ENCODE measurements around the gene ALOXE3. TPM values are rescaled to one million over a fixed set of nuclear protein-coding genes. Genes with fewer than 3 reads are reported as not detected.

The ALOXE3 gene
- not detected for total RNA-seq
- polyA plus RNA-seq (ENCODE audit: insufficient read depth, low read depth, low replicate concordance): not detected
- long read RNA-seq, donor 1: 0 reads
- long read RNA-seq, donor 2: 0 reads
- long read RNA-seq, donor 3: 0 reads
- long read RNA-seq, donor 4: 0 reads
- long read RNA-seq, donor 5: 0 reads
- long read RNA-seq, donor 6: 0 reads
- long read RNA-seq, donor 7: 0 reads
- long read RNA-seq, donor 8: 0 reads
- long read RNA-seq, donor 9: 0 reads
- long read RNA-seq, donor 10: 0 reads

DNA sequence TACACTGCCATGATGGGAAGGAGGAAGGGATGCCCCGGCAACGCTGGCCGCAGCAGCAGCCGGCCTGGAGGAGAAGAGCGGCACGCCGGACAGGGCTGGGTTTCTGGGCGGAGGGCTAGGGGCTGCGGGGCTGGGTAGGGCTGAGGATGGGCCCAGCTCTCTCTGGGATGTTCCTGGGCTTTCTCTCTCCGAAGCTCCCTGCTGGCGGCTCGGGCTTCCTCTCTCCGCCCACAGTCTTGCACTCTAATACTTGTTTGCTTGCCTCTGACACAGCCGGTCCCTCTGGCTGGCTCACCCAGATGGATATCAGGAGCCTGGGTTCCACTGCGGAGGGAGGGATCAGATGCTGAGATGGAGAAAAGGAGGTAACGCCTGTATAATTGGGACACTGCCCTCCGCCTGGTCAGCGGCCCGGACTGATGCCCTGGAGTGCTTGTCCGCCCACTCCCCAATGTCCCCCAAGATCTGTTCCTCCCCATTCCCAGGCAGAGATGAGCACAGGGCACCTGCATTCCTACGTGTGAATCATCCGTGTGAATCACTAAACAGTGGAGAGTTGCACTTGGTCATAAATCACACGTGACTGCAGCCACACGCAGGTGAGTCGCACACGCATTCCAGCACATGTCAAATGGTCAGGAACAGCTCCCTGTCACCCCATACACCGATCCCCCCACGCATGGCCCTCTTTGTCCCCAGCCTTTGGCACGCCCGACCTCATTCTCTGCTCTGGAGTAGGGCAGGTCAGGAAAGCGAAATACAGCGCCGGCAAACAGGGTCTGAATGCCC is at the start of gene ALOXE3:
Gene ALOXE3, minus strand, starts transcription at position 535 of the 789 bp plus-strand sequence. Its CDS starts 524 bp downstream, at position 11.
- H3K4me1 ChIP-seq (ENCODE audit: control insufficient read depth in 2 of 3, insufficient read depth in 2 of 3, low read depth in 1 of 3, low read length in 3 of 3): peaks cover 0 to 28% (median 13%) of the 10 kb centered on the region in 3 donors
- H3K9me3 ChIP-seq (ENCODE audit: control insufficient read depth in 2 of 3, insufficient read depth in 1 of 3, low read length in 3 of 3): no peaks in the 10 kb centered on the region
- TF ChIP-seq, protein P1, sequence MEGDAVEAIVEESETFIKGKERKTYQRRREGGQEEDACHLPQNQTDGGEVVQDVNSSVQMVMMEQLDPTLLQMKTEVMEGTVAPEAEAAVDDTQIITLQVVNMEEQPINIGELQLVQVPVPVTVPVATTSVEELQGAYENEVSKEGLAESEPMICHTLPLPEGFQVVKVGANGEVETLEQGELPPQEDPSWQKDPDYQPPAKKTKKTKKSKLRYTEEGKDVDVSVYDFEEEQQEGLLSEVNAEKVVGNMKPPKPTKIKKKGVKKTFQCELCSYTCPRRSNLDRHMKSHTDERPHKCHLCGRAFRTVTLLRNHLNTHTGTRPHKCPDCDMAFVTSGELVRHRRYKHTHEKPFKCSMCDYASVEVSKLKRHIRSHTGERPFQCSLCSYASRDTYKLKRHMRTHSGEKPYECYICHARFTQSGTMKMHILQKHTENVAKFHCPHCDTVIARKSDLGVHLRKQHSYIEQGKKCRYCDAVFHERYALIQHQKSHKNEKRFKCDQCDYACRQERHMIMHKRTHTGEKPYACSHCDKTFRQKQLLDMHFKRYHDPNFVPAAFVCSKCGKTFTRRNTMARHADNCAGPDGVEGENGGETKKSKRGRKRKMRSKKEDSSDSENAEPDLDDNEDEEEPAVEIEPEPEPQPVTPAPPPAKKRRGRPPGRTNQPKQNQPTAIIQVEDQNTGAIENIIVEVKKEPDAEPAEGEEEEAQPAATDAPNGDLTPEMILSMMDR (IDR thresholded peaks at IDR 0.05; ENCODE audit: borderline replicate concordance, extremely low read depth, insufficient read depth): no peak
- peak in 3 of 5 donors; percentile 29 to 85 (median 70) for DNase-seq
- no peak for FAIRE-seq
- intact Hi-C loops (cut with DNase I): no loop called here
- H3K27ac ChIP-seq (ENCODE audit: low read depth in 2 of 2, low read length in 2 of 2): peak within 1 kb of the TSS; percentile 8 to 71
- peak within 1 kb of the TSS; percentile 74 to 80 (median 75) for H3K4me3 ChIP-seq (ENCODE audit: low read length in 3 of 3)
- peak within 1 kb of the TSS; percentile 50 to 56 (median 54) for H3K9ac ChIP-seq (ENCODE audit: low read length in 3 of 3)
- H3K36me3 ChIP-seq (ENCODE audit: control insufficient read depth in 2 of 3, insufficient read depth in 3 of 3, low read length in 3 of 3): no peaks in the 10 kb centered on the region
- peaks cover 24% of the 10 kb centered on the region for H3K27me3 ChIP-seq (ENCODE audit: control insufficient read depth, insufficient read depth, low read length)

DNA sequence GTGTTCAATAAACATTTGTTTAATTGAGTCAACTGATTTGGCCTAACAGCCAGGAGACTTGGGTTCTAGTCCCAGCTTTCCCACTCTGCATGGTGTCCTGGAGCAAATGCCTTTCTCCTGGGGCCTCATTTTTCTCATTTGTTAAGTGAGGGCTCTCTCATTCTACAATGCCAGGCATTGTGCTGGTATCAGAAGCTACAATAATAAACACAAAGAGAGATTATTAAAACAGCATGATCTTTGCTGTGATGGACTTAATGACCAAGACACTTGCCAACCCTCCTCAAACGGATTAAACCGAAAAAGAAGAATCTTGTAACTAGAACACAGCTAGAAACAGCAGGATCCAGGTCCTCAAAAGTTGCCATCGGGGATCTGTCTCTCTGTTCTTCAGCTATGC is 49.2 kb upstream of the ALOXE3 start:
- intact Hi-C loops (cut with DNase I): no loop called here
- TF ChIP-seq, protein P1 (IDR thresholded peaks at IDR 0.05; ENCODE audit: borderline replicate concordance, extremely low read depth, insufficient read depth): no peak
- Histone ChIP-seq H3K27ac (ENCODE audit: low read depth in 2 of 2, low read length in 2 of 2) (no peak overlapping the region), H3K4me3 (ENCODE audit: low read length in 3 of 3) (no peak overlapping the region), H3K27me3 (ENCODE audit: control insufficient read depth, insufficient read depth, low read length) (no peaks in the 10 kb centered on the region), H3K9ac (ENCODE audit: low read length in 3 of 3) (no peak overlapping the region), H3K36me3 (ENCODE audit: control insufficient read depth in 2 of 3, insufficient read depth in 3 of 3, low read length in 3 of 3) (no peaks in the 10 kb centered on the region), H3K9me3 (ENCODE audit: control insufficient read depth in 2 of 3, insufficient read depth in 1 of 3, low read length in 3 of 3) (no peaks in the 10 kb centered on the region), H3K4me1 (ENCODE audit: control insufficient read depth in 2 of 3, insufficient read depth in 2 of 3, low read depth in 1 of 3, low read length in 3 of 3) (peaks cover 0 to 14% (median 12%) of the 10 kb centered on the region in 3 donors)
- no peak for DNase-seq
- no peak for FAIRE-seq

DNA sequence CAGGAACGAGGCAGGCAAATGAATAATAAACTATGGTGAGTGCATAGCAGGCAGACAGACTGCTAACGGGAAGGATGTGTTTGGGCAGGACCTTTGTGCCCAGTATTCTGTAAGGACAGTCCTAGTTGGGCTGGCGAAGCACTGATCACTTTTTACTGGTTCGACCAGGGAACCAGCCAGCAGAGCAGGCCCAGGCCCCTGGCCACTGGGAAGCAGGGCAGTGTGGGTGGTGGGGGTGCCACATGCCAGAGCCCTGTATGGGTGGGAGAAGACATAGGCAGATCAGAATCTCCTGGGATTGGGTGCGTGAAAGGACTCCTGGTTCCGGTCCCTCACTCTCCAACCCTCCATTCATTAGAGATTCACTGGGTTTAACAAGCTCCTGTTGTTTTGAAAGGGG is 48.4 kb upstream of the ALOXE3 start:
- peak in 1 of 5 donors; percentile 68 for DNase-seq
- no peaks in the 10 kb centered on the region for H3K27me3 ChIP-seq (ENCODE audit: control insufficient read depth, insufficient read depth, low read length)
- H3K4me3 ChIP-seq (ENCODE audit: low read length in 3 of 3): no peak overlapping the region
- H3K9ac ChIP-seq (ENCODE audit: low read length in 3 of 3): no peak overlapping the region
- FAIRE-seq: no peak
- intact Hi-C loops (cut with DNase I): no loop called here
- peaks cover 0 to 15% (median 13%) of the 10 kb centered on the region in 3 donors for H3K4me1 ChIP-seq (ENCODE audit: control insufficient read depth in 2 of 3, insufficient read depth in 2 of 3, low read depth in 1 of 3, low read length in 3 of 3)
- H3K27ac ChIP-seq (ENCODE audit: low read depth in 2 of 2, low read length in 2 of 2): no peak overlapping the region
- no peaks in the 10 kb centered on the region for H3K9me3 ChIP-seq (ENCODE audit: control insufficient read depth in 2 of 3, insufficient read depth in 1 of 3, low read length in 3 of 3)
- H3K36me3 ChIP-seq (ENCODE audit: control insufficient read depth in 2 of 3, insufficient read depth in 3 of 3, low read length in 3 of 3): no peaks in the 10 kb centered on the region
- TF ChIP-seq, protein P1 (IDR thresholded peaks at IDR 0.05; ENCODE audit: borderline replicate concordance, extremely low read depth, insufficient read depth): no peak
